ENCODE results near the gene SLC16A2. TPM values are rescaled to one million over a fixed set of nuclear protein-coding genes. Genes with fewer than 3 reads are reported as not detected.
"Not testable (repeated sequence)": the region's sequence is repeated elsewhere in the genome, so short reads cannot be mapped to it uniquely, and the experiment has no call there.

Gene SLC16A2
- polyA plus RNA-seq, 6 donors from 2014 or later, result 0.15 TPM; not detected in 5

DNA sequence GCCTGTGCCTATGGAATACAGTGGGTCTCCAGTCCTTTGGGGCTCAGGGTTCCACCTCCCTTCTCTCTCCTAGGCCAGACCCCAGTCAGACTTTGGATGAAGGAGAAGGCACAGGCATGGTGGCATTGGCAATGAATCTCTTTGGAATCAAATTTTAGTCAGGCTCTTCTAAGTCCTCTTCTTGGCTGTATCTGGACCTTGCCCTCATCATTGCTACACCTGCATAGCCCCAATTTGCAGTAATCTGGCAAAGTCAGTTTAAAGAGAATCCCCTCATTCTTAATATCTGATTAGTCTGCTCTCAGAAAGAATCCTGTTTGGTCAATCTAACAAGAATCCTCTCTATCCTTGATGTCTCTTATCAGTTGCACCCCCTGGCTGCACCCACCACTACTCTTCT lies 77.6 kb downstream of the SLC16A2 start:
- no peak for DNase-seq
- Mint-ChIP-seq H3K27ac (no peak overlapping the region), H3K4me3 (no peak overlapping the region), H3K4me1 (no peaks in the 10 kb centered on the region), H3K27me3 (peaks cover 0 to 19% (median 0%) of the 10 kb centered on the region in 3 donors), H3K9me3 (peaks cover 0 to 4% (median 0%) of the 10 kb centered on the region in 7 donors), H3K36me3 (no peaks in the 10 kb centered on the region)
- no peak for ATAC-seq (ENCODE audit: low read depth in 2 of 2)

DNA sequence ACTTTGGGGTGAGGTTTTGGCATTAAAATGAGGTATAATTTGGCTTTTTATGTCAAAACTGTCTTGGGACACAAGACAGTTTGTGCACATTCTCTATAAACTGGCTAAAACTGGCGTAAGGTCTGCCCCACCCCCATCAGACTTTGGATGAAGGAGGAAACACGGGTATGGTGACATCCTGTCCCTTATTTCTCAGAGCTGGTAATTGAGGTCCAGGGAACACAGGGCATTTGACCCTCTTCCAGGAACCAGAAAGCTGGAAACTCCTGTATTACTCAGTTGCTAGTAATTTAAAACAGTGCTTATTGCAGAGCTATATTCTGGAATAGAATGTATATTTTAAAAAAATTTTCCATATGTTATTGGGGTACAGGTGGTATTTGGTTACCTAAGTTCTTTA lies 78.8 kb downstream of the SLC16A2 start:
- no peak overlapping the region for H3K4me3 Mint-ChIP-seq
- DNase-seq, result no peak
- peaks cover 0 to 19% (median 0%) of the 10 kb centered on the region in 3 donors for H3K27me3 Mint-ChIP-seq
- H3K27ac Mint-ChIP-seq, result no peak overlapping the region
- peaks cover 0 to 4% (median 0%) of the 10 kb centered on the region in 7 donors for H3K9me3 Mint-ChIP-seq
- no peaks in the 10 kb centered on the region for H3K4me1 Mint-ChIP-seq
- no peaks in the 10 kb centered on the region for H3K36me3 Mint-ChIP-seq
- ATAC-seq (ENCODE audit: low read depth in 2 of 2), result no peak

DNA sequence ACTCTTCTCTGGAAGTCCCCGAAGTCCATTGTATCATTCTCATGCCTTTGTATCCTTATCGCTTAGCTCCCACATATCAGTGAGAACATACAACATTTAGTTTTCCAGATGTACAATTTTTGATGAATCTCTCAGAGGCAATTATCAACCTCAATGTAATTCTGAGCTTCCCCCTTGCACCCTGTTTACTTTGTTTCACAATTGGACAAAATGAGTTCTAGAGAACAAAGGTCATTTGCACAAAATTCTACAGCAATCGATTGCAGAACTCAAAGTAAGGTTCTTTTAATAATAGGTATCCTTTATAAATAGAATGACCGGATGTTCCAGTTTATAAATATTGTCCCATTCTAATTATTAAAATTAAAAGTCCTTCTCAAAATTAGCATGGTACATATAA lies 79.3 kb downstream of the SLC16A2 start:
- peaks cover 0 to 4% (median 0%) of the 10 kb centered on the region in 7 donors for H3K9me3 Mint-ChIP-seq
- ATAC-seq (ENCODE audit: low read depth in 2 of 2), result no peak
- no peak overlapping the region for H3K27ac Mint-ChIP-seq
- peaks cover 0 to 19% (median 0%) of the 10 kb centered on the region in 3 donors for H3K27me3 Mint-ChIP-seq
- no peak for DNase-seq
- no peak overlapping the region for H3K4me3 Mint-ChIP-seq
- H3K4me1 Mint-ChIP-seq, result no peaks in the 10 kb centered on the region
- no peaks in the 10 kb centered on the region for H3K36me3 Mint-ChIP-seq

DNA sequence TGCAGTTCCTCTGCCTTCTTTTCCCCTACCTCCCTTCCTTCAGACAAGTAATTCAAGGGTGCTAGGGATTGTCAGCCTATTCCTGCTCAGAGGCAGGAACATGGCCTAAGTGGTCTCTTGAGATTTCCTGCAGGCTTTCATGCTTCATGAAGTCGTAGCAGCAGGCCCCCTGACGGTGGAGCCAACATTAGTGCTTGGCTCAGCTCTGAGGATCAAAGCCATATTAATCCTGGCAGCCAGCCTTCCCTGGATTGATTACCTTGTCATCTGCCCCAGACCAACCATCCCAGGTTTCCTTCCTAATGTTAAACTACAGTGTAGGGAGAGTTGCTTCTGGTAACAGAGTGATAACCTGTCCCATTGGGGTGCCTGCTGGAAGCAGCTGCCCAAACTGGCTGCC lies 84.1 kb downstream of the SLC16A2 start:
- no peak overlapping the region for H3K27ac Mint-ChIP-seq
- no peaks in the 10 kb centered on the region for H3K27me3 Mint-ChIP-seq
- no peak for DNase-seq
- H3K9me3 Mint-ChIP-seq, result no peaks in the 10 kb centered on the region
- H3K4me3 Mint-ChIP-seq, result no peak overlapping the region
- peaks cover 5 to 11% (median 8%) of the 10 kb centered on the region in 3 donors for H3K4me1 Mint-ChIP-seq
- no peaks in the 10 kb centered on the region for H3K36me3 Mint-ChIP-seq
- ATAC-seq (ENCODE audit: low read depth in 2 of 2), result no peak

DNA sequence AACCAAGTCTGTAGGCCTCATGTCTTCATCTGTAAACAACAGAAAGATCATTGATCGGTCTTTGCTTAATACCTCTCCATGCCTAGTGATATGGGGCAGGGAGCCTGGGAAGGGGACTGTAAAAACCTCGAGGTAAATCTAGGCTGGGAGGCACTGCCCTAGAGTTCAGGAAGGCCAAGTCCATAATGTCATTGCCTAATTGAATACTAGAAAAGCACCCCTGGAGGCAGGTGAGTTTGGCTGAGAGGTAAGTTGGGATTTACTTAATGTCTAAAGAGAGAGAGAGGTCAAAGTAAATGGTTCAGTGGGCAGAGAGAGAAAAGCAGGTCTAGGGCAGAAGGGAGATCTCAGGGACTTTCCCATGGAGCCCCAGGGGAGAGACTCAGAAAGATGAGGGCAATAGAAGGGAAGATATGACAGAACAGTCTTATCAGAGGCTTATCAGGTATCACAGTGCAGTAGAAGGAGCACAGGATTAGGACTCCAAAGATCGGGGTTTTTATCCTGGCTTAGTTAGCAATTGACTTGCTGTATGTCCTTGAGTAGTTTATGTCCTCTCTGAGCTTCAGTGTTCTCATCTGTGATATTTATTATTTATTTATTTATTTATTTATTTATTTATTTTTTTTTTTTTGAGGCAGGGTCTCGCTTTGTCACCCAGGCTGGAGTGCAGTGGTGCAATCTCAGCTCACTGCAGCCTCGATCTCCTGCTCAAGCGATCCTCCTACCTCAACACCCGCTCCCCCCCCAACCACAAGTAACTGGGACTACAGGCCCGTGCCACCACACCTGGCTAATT lies 85.2 kb downstream of the SLC16A2 start:
- peak; percentile 5 for DNase-seq
- H3K4me1 Mint-ChIP-seq, result peaks cover 5 to 11% (median 8%) of the 10 kb centered on the region in 3 donors
- H3K4me3 Mint-ChIP-seq, result no peak overlapping the region
- no peaks in the 10 kb centered on the region for H3K36me3 Mint-ChIP-seq
- peak; percentile 74 to 94 for ATAC-seq (ENCODE audit: low read depth in 2 of 2)
- H3K27ac Mint-ChIP-seq, result peak overlapping the region in 2 of 6 donors; percentile 21 to 39
- H3K27me3 Mint-ChIP-seq, result no peaks in the 10 kb centered on the region
- no peaks in the 10 kb centered on the region for H3K9me3 Mint-ChIP-seq

DNA sequence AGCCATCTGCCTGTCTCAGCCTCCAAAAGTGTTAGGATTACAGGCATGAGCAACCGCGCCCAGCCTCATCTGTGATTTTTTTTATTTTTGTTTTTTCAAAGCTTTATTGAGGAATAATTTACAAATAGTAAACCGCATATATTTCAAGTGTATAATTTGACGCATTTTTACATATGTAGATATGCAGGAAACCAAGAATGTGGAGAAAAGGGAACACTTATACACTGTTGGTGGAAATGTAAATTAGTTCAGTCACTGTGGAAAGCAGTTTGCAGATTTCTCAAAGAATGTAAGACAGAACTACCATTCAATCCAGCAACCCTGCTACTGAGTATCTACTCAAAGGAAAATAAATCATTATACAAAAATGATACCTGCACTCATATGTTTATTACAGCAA lies 85.9 kb downstream of the SLC16A2 start:
- Mint-ChIP-seq H3K9me3 (no peaks in the 10 kb centered on the region), H3K27ac (no peak overlapping the region), H3K27me3 (peaks cover 0 to under 1% (median 0%) of the 10 kb centered on the region in 3 donors), H3K36me3 (no peaks in the 10 kb centered on the region), H3K4me1 (peaks cover 5 to 11% (median 8%) of the 10 kb centered on the region in 3 donors), H3K4me3 (no peak overlapping the region)
- ATAC-seq (ENCODE audit: low read depth in 2 of 2), result no peak
- DNase-seq, result no peak

DNA sequence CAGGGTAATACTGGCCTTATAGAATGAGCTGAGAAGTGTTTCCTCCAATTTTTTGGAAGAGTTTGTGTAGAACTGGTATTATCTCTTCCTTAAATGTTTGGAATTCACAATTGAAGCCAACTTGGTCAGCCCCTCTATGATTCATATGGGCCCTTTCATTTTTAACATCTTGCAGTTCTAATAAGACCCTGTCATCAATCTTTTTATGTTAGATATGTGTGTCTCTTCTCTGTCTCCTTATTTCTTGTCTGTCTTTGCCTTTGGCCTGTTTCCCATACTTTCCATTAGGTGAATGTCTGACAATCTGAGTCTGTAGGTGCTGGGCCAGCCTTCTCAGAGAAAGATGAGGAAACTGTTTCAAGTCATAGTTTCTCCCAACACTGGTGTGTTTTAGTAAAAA lies 88.7 kb downstream of the SLC16A2 start:
- Mint-ChIP-seq H3K27me3 (peaks cover 0 to 14% (median 0%) of the 10 kb centered on the region in 3 donors), H3K27ac (no peak overlapping the region), H3K9me3 (peaks cover 0 to under 1% (median 0%) of the 10 kb centered on the region in 7 donors), H3K36me3 (no peaks in the 10 kb centered on the region), H3K4me1 (peaks cover 5 to 11% (median 8%) of the 10 kb centered on the region in 3 donors), H3K4me3 (no peak overlapping the region)
- no peak for DNase-seq
- ATAC-seq (ENCODE audit: low read depth in 2 of 2), result no peak

DNA sequence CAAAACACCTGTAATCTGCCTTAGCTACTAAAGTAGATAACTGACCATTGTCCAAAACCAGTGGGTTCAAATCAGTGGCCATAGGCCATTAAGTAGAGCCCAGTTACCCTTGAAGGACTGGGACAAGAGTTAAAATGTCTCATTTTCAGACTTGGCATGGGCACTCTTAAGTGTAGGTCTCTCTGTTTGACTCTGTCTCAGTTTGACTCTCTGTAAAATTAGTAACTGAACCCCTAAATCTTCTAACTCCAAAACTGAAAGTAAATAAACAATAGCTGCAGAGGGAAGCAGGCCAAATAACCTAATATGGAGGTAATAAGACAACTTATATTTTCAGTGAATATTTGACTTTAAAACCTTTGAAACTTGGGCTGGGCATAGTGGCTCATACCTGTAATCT lies 89.1 kb downstream of the SLC16A2 start:
- DNase-seq, result no peak
- Mint-ChIP-seq H3K27me3 (peaks cover 0 to 15% (median 0%) of the 10 kb centered on the region in 3 donors), H3K36me3 (no peaks in the 10 kb centered on the region), H3K9me3 (peaks cover 0 to 3% (median 0%) of the 10 kb centered on the region in 7 donors), H3K4me1 (peaks cover 5 to 11% (median 8%) of the 10 kb centered on the region in 3 donors), H3K27ac (no peak overlapping the region), H3K4me3 (no peak overlapping the region)
- ATAC-seq (ENCODE audit: low read depth in 2 of 2), result no peak

DNA sequence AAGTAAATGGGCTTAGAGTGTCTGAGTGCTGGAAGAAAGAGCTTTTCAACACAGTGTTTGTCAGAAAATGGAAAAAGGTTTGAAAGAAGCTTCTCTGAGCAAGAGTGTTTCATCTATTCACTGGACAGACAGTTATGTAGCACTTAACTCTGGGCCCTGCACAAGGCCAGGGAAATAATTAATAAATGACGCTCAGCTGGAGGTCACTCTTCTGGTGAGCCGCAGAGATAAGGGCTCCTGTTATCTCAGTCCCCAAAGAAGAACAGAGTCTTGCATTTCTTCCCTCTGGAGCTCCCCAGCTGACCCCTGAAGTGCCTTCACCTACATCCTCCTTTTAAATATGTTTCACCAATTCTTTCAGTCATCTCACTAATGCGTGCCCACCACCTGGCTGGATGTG lies 90.4 kb downstream of the SLC16A2 start:
- no peak for DNase-seq
- H3K4me3 Mint-ChIP-seq, result no peak overlapping the region
- peaks cover 0 to 13% (median 5%) of the 10 kb centered on the region in 7 donors for H3K9me3 Mint-ChIP-seq
- H3K27ac Mint-ChIP-seq, result no peak overlapping the region
- no peaks in the 10 kb centered on the region for H3K36me3 Mint-ChIP-seq
- ATAC-seq (ENCODE audit: low read depth in 2 of 2), result no peak
- H3K27me3 Mint-ChIP-seq, result peaks cover 0 to 15% (median 0%) of the 10 kb centered on the region in 3 donors
- H3K4me1 Mint-ChIP-seq, result peaks cover 0 to 4% (median under 1%) of the 10 kb centered on the region in 3 donors

DNA sequence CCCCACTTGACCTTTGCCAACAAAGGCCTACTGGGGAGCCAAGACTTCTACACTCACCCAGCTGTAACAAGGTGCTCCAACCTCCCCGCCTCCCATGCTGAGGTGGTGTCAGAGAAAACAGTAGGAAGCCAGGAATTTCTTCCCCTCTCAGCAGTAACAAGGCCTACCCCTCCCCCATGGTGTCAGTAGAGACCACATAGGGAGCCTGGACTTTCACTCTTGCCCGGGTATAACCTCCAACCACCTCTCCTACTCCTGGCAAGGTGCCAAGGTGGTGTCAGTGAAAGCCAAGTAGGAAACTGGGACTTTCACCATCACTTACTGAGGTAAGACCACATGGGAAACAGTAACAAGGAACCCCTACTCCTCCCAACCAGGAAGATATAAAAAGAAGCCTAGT lies 93.1 kb downstream of the SLC16A2 start:
- ATAC-seq (ENCODE audit: low read depth in 2 of 2), result no peak
- H3K4me1 Mint-ChIP-seq, result no peaks in the 10 kb centered on the region
- no peaks in the 10 kb centered on the region for H3K36me3 Mint-ChIP-seq
- H3K27ac Mint-ChIP-seq, result no peak overlapping the region
- no peak overlapping the region for H3K4me3 Mint-ChIP-seq
- H3K27me3 Mint-ChIP-seq, result peaks cover 0 to 15% (median 0%) of the 10 kb centered on the region in 3 donors
- peaks cover 0 to 16% (median 8%) of the 10 kb centered on the region in 7 donors for H3K9me3 Mint-ChIP-seq
- DNase-seq, result no peak

DNA sequence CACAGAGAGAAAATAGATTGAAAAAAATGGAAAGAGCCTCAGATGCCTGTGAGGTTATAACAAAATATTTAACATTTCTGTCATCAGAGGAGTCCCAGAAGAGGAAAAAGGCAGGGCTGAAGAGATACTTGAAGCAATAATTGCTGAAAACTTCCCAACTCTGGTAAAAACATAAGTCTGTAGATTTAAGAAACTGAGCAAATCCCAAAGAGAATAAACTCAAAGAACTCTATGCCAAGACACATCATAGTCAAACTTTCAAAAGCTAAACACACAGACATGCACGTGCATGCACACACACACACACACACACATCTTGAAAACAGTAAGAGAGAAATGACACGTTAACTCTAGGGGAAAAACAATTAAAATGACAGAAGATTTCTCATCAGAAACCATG lies 94.1 kb downstream of the SLC16A2 start:
- ATAC-seq (ENCODE audit: low read depth in 2 of 2), result no peak

DNA sequence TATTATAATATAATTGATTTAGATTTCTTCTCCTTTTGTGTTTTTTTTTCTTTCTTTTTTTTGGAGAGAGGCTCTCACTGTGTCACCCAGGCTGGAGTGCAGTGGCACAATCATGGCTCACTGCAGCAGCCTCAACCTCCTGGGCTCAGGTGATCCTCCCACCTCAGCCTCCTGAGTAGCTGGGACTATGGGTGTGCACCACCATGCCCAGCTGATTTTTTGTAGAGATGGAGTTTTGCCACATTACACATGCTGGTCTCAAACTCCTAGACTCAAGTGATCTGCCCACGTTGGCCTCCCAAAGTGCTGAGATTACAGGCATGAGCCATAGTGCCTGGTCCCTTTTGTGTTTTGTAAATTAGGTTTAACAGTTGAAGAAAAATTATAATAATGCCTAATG lies 94.7 kb downstream of the SLC16A2 start:
- not testable (repeated sequence) for H3K4me1 Mint-ChIP-seq; H3K36me3 Mint-ChIP-seq; DNase-seq; ATAC-seq (ENCODE audit: low read depth in 2 of 2); H3K4me3 Mint-ChIP-seq; H3K27ac Mint-ChIP-seq
- peaks cover 0 to 16% (median 8%) of the 10 kb centered on the region in 7 donors for H3K9me3 Mint-ChIP-seq
- H3K27me3 Mint-ChIP-seq, result peaks cover 0 to 15% (median 0%) of the 10 kb centered on the region in 3 donors

More for the DNA sequence above, 94.1 kb downstream of the SLC16A2 start:
- no peaks in the 10 kb centered on the region for H3K36me3 Mint-ChIP-seq
- peaks cover 0 to 16% (median 8%) of the 10 kb centered on the region in 7 donors for H3K9me3 Mint-ChIP-seq
- no peak overlapping the region for H3K27ac Mint-ChIP-seq
- peaks cover 0 to 15% (median 0%) of the 10 kb centered on the region in 3 donors for H3K27me3 Mint-ChIP-seq
- no peak for DNase-seq
- H3K4me3 Mint-ChIP-seq, result no peak overlapping the region
- no peaks in the 10 kb centered on the region for H3K4me1 Mint-ChIP-seq

DNA sequence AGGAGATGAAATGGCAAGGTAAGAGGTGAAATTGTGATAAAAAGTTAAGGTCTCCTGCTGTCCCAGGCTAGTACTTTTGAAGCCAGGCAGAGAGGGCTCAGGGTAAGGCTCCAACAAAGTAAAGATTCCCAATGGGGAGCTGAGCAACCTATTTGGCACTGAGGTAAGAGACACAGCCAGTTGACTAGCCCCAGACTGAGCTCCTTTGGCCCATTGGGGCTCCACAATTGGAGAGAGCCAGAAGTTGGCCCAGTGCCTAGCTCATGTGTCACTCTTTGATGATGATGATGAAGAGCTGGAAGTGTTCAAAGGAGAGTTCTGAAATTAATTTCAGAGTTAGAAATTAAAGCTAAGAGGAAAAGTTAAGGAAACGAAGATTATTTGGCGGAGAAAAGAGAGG lies 98.6 kb downstream of the SLC16A2 start:
- Mint-ChIP-seq H3K27me3 (peaks cover 0 to 3% (median 0%) of the 10 kb centered on the region in 3 donors), H3K4me1 (no peaks in the 10 kb centered on the region), H3K9me3 (peaks cover 0 to 16% (median 8%) of the 10 kb centered on the region in 7 donors), H3K27ac (no peak overlapping the region), H3K4me3 (no peak overlapping the region), H3K36me3 (no peaks in the 10 kb centered on the region)
- ATAC-seq (ENCODE audit: low read depth in 2 of 2), result no peak
- no peak for DNase-seq

DNA sequence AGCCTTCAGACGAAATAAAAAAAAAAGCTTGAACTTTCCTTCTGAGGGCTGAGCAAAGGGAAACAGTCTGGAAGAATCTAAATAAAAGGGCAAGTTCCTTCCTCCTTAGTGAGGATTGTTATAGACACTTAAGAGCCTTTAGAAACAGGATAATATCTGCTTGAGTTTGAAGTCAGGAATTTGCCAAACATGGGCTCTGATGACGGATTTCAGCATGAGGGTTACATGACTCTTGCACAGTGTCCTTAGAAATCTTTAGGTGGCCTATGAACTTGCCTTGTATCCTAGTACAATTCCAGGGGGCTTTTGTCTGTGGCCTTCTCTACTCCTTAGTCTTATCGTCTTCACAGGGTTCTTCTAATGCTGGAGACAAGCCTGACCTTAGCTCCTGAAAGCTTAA lies 99.0 kb downstream of the SLC16A2 start:
- H3K27ac Mint-ChIP-seq, result no peak overlapping the region
- H3K9me3 Mint-ChIP-seq, result peaks cover 0 to 16% (median 5%) of the 10 kb centered on the region in 7 donors
- no peak for ATAC-seq (ENCODE audit: low read depth in 2 of 2)
- H3K27me3 Mint-ChIP-seq, result no peaks in the 10 kb centered on the region
- no peaks in the 10 kb centered on the region for H3K36me3 Mint-ChIP-seq
- no peaks in the 10 kb centered on the region for H3K4me1 Mint-ChIP-seq
- H3K4me3 Mint-ChIP-seq, result no peak overlapping the region
- no peak for DNase-seq
